H1 (cell line): ENCODE measurements around the gene DGKK. TPM values are rescaled to one million over a fixed set of nuclear protein-coding genes. Genes with fewer than 3 reads are reported as not detected.

Experiments used
- EZH2 ChIP-seq: fragments of 200-600 bp; sonication (generic); IDR thresholded peaks from 2 replicates; pipeline ENCODE4 v1.7.1; 2012; ENCODE audit warnings: low read depth, mild to moderate bottlenecking, moderate library complexity, low read length, inconsistent platforms; ENCODE audit not compliant: severe bottlenecking
- polyA plus RNA-seq, 7 experiments: library from polyadenylated mRNA; depleted of rRNA in 3 of 7; stranded (reverse) in 5 of 7; unstranded in 2 of 7; fragments of >200 nt in 5 of 7; fragments of 200-250 nt in 2 of 7; gene quantifications; 1 replicate in 5 of 7; 2 replicates in 1 of 7; 4 replicates in 1 of 7; pipeline versions ENCODE4 v1.2.1 to v1.2.3, GENCODE V29; 2011 to 2013; ENCODE audit warnings: missing spikeins in 2 of 7, mixed read lengths in 2 of 7
- total RNA-seq: library from RNA; stranded (reverse); fragmentation: NEBNext Ultra II Directional; extraction: Animal tissue kit (Norgen Biotek cat#: 25700); gene quantifications from 2 replicates; pipeline ENCODE4 v1.2.1, GENCODE V29; 2021

DGKK gene
- total and polyA plus RNA-seq, 2 of the 8 experiments (the other 6 are each of a cell fraction or from before 2014, with no cell fraction given), result 4.9 to 19.2 TPM

GRCh38 chrX:50470103-50471031 is at the start of gene DGKK (continued):
- no peak for TF ChIP-seq EZH2
- TF ChIP-seq, all 59 proteins: peak for 5
